Embryonic facial prominence (tissue), 1 donor: ENCODE measurements around the gene SMIM34.
"Not testable (repeated sequence)": the region's sequence is repeated elsewhere in the genome, so short reads cannot be mapped to it uniquely, and the experiment has no call there.

Experiments used
- DNase-seq: peaks from one replicate; pipeline ENCODE4 v3.0.0-alpha.2; 2016; ENCODE audit errors: extremely low spot score

SMIM34 gene

GRCh38 chr21:34374462-34374861, 49.3 kb downstream of the SMIM34 start:
- not testable (repeated sequence) for DNase-seq

GRCh38 chr21:34372321-34372720, 51.4 kb downstream of the SMIM34 start:
- no peak for DNase-seq

- no peak for DNase-seq
Measured at GRCh38 chr21:34369741-34370140, 54.0 kb downstream of the SMIM34 start.
